Measurements from ENCODE around the gene TDRKH. TPM values are rescaled to one million over a fixed set of nuclear protein-coding genes. Genes with fewer than 3 reads are reported as not detected.

TDRKH gene
- total and polyA plus RNA-seq, 2 of the 13 experiments (the other 11 are each of a cell fraction or from before 2014, with no cell fraction given) = 3.9 to 5.4 TPM

- TF ChIP-seq ZNF292 (CRISPR knock-in tag; IDR thresholded peaks at IDR 0.05; ENCODE audit: borderline replicate concordance, low read depth) = no peak
- TF ChIP-seq, protein P1, sequence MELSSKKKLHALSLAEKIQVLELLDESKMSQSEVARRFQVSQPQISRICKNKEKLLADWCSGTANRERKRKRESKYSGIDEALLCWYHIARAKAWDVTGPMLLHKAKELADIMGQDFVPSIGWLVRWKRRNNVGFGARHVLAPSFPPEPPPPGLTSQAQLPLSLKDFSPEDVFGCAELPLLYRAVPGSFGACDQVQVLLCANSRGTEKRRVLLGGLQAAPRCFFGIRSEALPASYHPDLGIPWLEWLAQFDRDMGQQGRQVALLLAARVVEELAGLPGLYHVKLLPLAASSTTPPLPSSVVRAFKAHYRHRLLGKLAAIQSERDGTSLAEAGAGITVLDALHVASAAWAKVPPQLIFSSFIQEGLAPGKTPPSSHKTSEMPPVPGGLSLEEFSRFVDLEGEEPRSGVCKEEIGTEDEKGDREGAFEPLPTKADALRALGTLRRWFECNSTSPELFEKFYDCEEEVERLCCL (CRISPR knock-in tag; IDR thresholded peaks at IDR 0.05; ENCODE audit: borderline replicate concordance) = no peak
- no peak for TF ChIP-seq ZNF232 (CRISPR knock-in tag; IDR thresholded peaks at IDR 0.05; ENCODE audit: borderline replicate concordance)
- TF ChIP-seq FOXK1 (CRISPR knock-in tag; IDR thresholded peaks at IDR 0.05; ENCODE audit: borderline replicate concordance, low read depth) = 0 out of 2 replicates have a peak, but pooled peaks have one; percentile 23
- TF ChIP-seq ZNF629 (CRISPR knock-in tag; conservative IDR thresholded peaks at IDR 0.05) = no peak
- TF ChIP-seq ZSCAN20 (CRISPR knock-in tag; IDR thresholded peaks at IDR 0.05; ENCODE audit: borderline replicate concordance) = no peak
- no peak for TF ChIP-seq ZNF296 (CRISPR knock-in tag; conservative IDR thresholded peaks at IDR 0.05)
- TF ChIP-seq IKZF4 (CRISPR knock-in tag; IDR thresholded peaks at IDR 0.05; ENCODE audit: borderline replicate concordance, low read depth, not compliant biosample characterization) = no peak
- TF ChIP-seq IRF2 (CRISPR knock-in tag; IDR thresholded peaks at IDR 0.05) = no peak
- TF ChIP-seq, protein P2, sequence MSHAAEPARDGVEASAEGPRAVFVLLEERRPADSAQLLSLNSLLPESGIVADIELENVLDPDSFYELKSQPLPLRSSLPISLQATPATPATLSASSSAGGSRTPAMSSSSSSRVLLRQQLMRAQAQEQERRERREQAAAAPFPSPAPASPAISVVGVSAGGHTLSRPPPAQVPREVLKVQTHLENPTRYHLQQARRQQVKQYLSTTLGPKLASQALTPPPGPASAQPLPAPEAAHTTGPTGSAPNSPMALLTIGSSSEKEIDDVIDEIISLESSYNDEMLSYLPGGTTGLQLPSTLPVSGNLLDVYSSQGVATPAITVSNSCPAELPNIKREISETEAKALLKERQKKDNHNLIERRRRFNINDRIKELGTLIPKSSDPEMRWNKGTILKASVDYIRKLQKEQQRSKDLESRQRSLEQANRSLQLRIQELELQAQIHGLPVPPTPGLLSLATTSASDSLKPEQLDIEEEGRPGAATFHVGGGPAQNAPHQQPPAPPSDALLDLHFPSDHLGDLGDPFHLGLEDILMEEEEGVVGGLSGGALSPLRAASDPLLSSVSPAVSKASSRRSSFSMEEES (CRISPR knock-in tag; IDR thresholded peaks at IDR 0.05) = no peak
- peak; percentile 52; the same call in 1 of the 2 replicates for TF ChIP-seq SAP130 (CRISPR knock-in tag; IDR thresholded peaks at IDR 0.05; ENCODE audit: low read depth)
- TF ChIP-seq, protein P3, sequence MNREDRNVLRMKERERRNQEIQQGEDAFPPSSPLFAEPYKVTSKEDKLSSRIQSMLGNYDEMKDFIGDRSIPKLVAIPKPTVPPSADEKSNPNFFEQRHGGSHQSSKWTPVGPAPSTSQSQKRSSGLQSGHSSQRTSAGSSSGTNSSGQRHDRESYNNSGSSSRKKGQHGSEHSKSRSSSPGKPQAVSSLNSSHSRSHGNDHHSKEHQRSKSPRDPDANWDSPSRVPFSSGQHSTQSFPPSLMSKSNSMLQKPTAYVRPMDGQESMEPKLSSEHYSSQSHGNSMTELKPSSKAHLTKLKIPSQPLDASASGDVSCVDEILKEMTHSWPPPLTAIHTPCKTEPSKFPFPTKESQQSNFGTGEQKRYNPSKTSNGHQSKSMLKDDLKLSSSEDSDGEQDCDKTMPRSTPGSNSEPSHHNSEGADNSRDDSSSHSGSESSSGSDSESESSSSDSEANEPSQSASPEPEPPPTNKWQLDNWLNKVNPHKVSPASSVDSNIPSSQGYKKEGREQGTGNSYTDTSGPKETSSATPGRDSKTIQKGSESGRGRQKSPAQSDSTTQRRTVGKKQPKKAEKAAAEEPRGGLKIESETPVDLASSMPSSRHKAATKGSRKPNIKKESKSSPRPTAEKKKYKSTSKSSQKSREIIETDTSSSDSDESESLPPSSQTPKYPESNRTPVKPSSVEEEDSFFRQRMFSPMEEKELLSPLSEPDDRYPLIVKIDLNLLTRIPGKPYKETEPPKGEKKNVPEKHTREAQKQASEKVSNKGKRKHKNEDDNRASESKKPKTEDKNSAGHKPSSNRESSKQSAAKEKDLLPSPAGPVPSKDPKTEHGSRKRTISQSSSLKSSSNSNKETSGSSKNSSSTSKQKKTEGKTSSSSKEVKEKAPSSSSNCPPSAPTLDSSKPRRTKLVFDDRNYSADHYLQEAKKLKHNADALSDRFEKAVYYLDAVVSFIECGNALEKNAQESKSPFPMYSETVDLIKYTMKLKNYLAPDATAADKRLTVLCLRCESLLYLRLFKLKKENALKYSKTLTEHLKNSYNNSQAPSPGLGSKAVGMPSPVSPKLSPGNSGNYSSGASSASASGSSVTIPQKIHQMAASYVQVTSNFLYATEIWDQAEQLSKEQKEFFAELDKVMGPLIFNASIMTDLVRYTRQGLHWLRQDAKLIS (CRISPR knock-in tag; IDR thresholded peaks at IDR 0.05) = no peak
- TF ChIP-seq SOX13 (IDR thresholded peaks at IDR 0.05) = no peak
- peak in 1 of 2 experiments; percentile 68; a peak in 2 of 4 replicates for TF ChIP-seq SOX13 (CRISPR knock-in tag; conservative IDR thresholded peaks at IDR 0.05 in 1 of 2, IDR thresholded peaks at IDR 0.05 in 1 of 2)
- TF ChIP-seq ZNF20 (CRISPR knock-in tag; IDR thresholded peaks at IDR 0.05) = no peak
- no peak for TF ChIP-seq ZNF607 (CRISPR knock-in tag; IDR thresholded peaks at IDR 0.05; ENCODE audit: borderline replicate concordance)
- TF ChIP-seq FOXP1 (IDR thresholded peaks at IDR 0.05) = no peak
- TF ChIP-seq FOXP1 (CRISPR knock-in tag; IDR thresholded peaks at IDR 0.05) = peak; percentile 75; the same call in 1 of the 2 replicates
- TF ChIP-seq MTA1 (CRISPR knock-in tag; IDR thresholded peaks at IDR 0.05; ENCODE audit: borderline replicate concordance) = peak; percentile 23; the same call in 1 of the 2 replicates
- TF ChIP-seq, protein P4, sequence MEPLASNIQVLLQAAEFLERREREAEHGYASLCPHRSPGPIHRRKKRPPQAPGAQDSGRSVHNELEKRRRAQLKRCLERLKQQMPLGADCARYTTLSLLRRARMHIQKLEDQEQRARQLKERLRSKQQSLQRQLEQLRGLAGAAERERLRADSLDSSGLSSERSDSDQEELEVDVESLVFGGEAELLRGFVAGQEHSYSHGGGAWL (CRISPR knock-in tag; IDR thresholded peaks at IDR 0.05) = no peak
- TF ChIP-seq FOXA3 (CRISPR knock-in tag; IDR thresholded peaks at IDR 0.05) = peak; percentile 33; the same call in 1 of the 2 replicates
Observed at GRCh38 chr1:151729157-151729965, 60.9 kb downstream of the TDRKH start (continued).
